K562 (cell line): Measurements from ENCODE around the gene WDR46. TPM values are rescaled to one million over a fixed set of nuclear protein-coding genes. Genes with fewer than 3 reads are reported as not detected.

Experiments
- CREB1 ChIP-seq, 2 experiments: sonication (generic) in 1 of 2; formaldehyde crosslinking in 1 of 2; IDR thresholded peaks; 2 replicates each; pipeline versions ENCODE4 v1.6.1 to v1.8.0; 2012 to 2022; ENCODE audit warnings: inconsistent platforms in 1 of 2, mild to moderate bottlenecking in 1 of 2, missing genetic modification reagents in 1 of 2, moderate library complexity in 1 of 2
- ESRRA ChIP-seq: fragments of 450-650 bp; IDR thresholded peaks from 2 replicates; pipeline ENCODE4 v1.6.1; 2014; ENCODE audit warnings: low read depth, mild to moderate bottlenecking, moderate library complexity, borderline replicate concordance
- FOXK2 ChIP-seq, 2 experiments: fragments of 450-650 bp; IDR thresholded peaks in 1 of 2; conservative IDR thresholded peaks in 1 of 2; 2 replicates each; pipeline ENCODE4 v1.6.1; 2016; ENCODE audit warnings: low read depth in 2 of 2, mild to moderate bottlenecking in 1 of 2
- FOXP1 ChIP-seq: sonication (generic); formaldehyde crosslinking; IDR thresholded peaks from 2 replicates; pipeline ENCODE4 v1.8.0; 2022; ENCODE audit warnings: mild to moderate bottlenecking, missing genetic modification reagents
- GABPB1 ChIP-seq: sonication (generic); formaldehyde crosslinking; IDR thresholded peaks from 2 replicates; pipeline ENCODE4 v1.8.0; 2022; ENCODE audit warnings: mild to moderate bottlenecking, missing genetic modification reagents
- JUND ChIP-seq, 2 experiments: IDR thresholded peaks; 2 replicates in 1 of 2; 3 replicates in 1 of 2; pipeline ENCODE4 v1.6.1; 2011; ENCODE audit warnings: borderline replicate concordance in 2 of 2, low read depth in 2 of 2, low read length in 2 of 2, improper control_type of control experiment in 1 of 2, missing biosample characterization in 1 of 2, missing genetic modification characterization in 1 of 2, missing genetic modification reagents in 1 of 2
- KLF6 ChIP-seq: fragments of 250-450 bp; sonication (Bioruptor Pico); IDR thresholded peaks from 2 replicates; pipeline ENCODE4 v1.4.0; 2020; ENCODE audit warnings: mild to moderate bottlenecking, moderate library complexity, borderline replicate concordance
- ZNF197 ChIP-seq: fragments of 200-800 bp; sonication (Bioruptor generic); IDR thresholded peaks from 2 replicates; pipeline ENCODE4 v1.6.1; 2016; ENCODE audit warnings: low read depth, missing genetic modification characterization, missing compliant biosample characterization
- ZNF282 ChIP-seq: sonication (generic); formaldehyde crosslinking; IDR thresholded peaks from 2 replicates; pipeline ENCODE4 v1.8.1; 2023; ENCODE audit warnings: missing genetic modification reagents
- polyA plus RNA-seq, 8 experiments: library from polyadenylated mRNA; depleted of rRNA in 4 of 8; stranded (reverse) in 5 of 8; unstranded in 3 of 8; fragments of >200 nt; fragmentation: Nextera tagmentation in 2 of 8; fragmentation: Illumina TruSeq in 1 of 8; extraction: Ambion mirVana in 2 of 8; extraction: Trizol in 1 of 8; gene quantifications; 2 replicates each; pipeline versions ENCODE4 v1.2.1 to v1.2.3, GENCODE V29; 2011 to 2014; ENCODE audit warnings: inconsistent platforms in 1 of 8, missing spikeins in 1 of 8
- total RNA-seq, 7 experiments: library from RNA; depleted of rRNA in 6 of 7; stranded (reverse); fragments of >200 nt in 6 of 7; fragmentation: Illumina TruSeq in 2 of 7; extraction: Trizol in 2 of 7; gene quantifications; 2 replicates each; pipeline versions ENCODE4 v1.2.1 to v1.2.3, GENCODE V29; 2011 to 2021; ENCODE audit warnings: low replicate concordance in 1 of 7
- TF ChIP-seq, protein P1 (sequence below): conservative IDR thresholded peaks from 2 replicates; pipeline ENCODE4 v1.6.1; 2011; ENCODE audit warnings: low read depth, mild to moderate bottlenecking, low read length; ENCODE audit not compliant: control insufficient read depth
- TF ChIP-seq, protein P2 (sequence below): sonication (generic); formaldehyde crosslinking; IDR thresholded peaks from 2 replicates; pipeline ENCODE4 v1.4.0; 2020; ENCODE audit warnings: mild to moderate bottlenecking, missing genetic modification reagents
- TF ChIP-seq, protein P3 (sequence below): fragments of 450-650 bp; IDR thresholded peaks from 2 replicates; pipeline ENCODE4 v1.6.1; 2014; ENCODE audit warnings: low read depth, mild to moderate bottlenecking, moderate library complexity, borderline replicate concordance

Gene WDR46
- total and polyA plus RNA-seq, 9 of the 15 experiments (the other 6 are each of a cell fraction or from before 2014, with no cell fraction given): 8.9 to 146 (median 93.1) TPM

GRCh38 chr6:33297956-33298772 is 9.1 kb upstream of the WDR46 start (continued):
- TF ChIP-seq GABPB1 (CRISPR knock-in tag) (peak; percentile 31; the same call in 1 of the 2 replicates), FOXK2 (conservative IDR thresholded peaks at IDR 0.05 in 1 of 2, IDR thresholded peaks at IDR 0.05 in 1 of 2; ENCODE audit: low read depth in 2 of 2) (peak; percentile 81), JUND (IDR thresholded peaks at IDR 0.05; ENCODE audit: borderline replicate concordance, low read depth, low read length) (0 out of 2 replicates have a peak, but pooled peaks have one; percentile 1), JUND (tag; IDR thresholded peaks at IDR 0.05; ENCODE audit: borderline replicate concordance, low read depth, low read length) (no peak), CREB1 (IDR thresholded peaks at IDR 0.05) (no peak), CREB1 (CRISPR knock-in tag; IDR thresholded peaks at IDR 0.05) (peak; percentile 36; the same call in 1 of the 2 replicates), ESRRA (0 out of 2 replicates have a peak, but pooled peaks have one; percentile 26), ZNF282 (CRISPR knock-in tag) (no peak), KLF6 (CRISPR knock-in tag) (no peak), FOXP1 (CRISPR knock-in tag) (no peak), ZNF197 (no peak)
- TF ChIP-seq, protein P1, sequence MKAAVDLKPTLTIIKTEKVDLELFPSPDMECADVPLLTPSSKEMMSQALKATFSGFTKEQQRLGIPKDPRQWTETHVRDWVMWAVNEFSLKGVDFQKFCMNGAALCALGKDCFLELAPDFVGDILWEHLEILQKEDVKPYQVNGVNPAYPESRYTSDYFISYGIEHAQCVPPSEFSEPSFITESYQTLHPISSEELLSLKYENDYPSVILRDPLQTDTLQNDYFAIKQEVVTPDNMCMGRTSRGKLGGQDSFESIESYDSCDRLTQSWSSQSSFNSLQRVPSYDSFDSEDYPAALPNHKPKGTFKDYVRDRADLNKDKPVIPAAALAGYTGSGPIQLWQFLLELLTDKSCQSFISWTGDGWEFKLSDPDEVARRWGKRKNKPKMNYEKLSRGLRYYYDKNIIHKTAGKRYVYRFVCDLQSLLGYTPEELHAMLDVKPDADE: 0 out of 2 replicates have a peak, but pooled peaks have one; percentile 34
- TF ChIP-seq, protein P2, sequence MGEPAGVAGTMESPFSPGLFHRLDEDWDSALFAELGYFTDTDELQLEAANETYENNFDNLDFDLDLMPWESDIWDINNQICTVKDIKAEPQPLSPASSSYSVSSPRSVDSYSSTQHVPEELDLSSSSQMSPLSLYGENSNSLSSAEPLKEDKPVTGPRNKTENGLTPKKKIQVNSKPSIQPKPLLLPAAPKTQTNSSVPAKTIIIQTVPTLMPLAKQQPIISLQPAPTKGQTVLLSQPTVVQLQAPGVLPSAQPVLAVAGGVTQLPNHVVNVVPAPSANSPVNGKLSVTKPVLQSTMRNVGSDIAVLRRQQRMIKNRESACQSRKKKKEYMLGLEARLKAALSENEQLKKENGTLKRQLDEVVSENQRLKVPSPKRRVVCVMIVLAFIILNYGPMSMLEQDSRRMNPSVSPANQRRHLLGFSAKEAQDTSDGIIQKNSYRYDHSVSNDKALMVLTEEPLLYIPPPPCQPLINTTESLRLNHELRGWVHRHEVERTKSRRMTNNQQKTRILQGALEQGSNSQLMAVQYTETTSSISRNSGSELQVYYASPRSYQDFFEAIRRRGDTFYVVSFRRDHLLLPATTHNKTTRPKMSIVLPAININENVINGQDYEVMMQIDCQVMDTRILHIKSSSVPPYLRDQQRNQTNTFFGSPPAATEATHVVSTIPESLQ (CRISPR knock-in tag): no peak
- TF ChIP-seq, protein P3, sequence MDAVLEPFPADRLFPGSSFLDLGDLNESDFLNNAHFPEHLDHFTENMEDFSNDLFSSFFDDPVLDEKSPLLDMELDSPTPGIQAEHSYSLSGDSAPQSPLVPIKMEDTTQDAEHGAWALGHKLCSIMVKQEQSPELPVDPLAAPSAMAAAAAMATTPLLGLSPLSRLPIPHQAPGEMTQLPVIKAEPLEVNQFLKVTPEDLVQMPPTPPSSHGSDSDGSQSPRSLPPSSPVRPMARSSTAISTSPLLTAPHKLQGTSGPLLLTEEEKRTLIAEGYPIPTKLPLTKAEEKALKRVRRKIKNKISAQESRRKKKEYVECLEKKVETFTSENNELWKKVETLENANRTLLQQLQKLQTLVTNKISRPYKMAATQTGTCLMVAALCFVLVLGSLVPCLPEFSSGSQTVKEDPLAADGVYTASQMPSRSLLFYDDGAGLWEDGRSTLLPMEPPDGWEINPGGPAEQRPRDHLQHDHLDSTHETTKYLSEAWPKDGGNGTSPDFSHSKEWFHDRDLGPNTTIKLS: no peak
